OCI-LY7 (cell line): ENCODE results near the gene ANO8.

Experiments used
- CTCF ChIP-seq: fragments of 200-600 bp; sonication (generic); conservative IDR thresholded peaks from 2 replicates; pipeline ENCODE4 v1.5.1; 2014; ENCODE audit warnings: mild to moderate bottlenecking, antibody characterized with exemption, low read length, moderate library complexity, mixed read lengths
- EZH2phosphoT487 ChIP-seq: fragments of 200-600 bp; sonication (generic); IDR thresholded peaks from 2 replicates; pipeline ENCODE4 v1.6.1; 2018; ENCODE audit warnings: low read depth, borderline replicate concordance, mild to moderate bottlenecking, mixed run types, antibody characterized with exemption, low read length, moderate library complexity, mixed read lengths

- TF ChIP-seq CTCF: no peak
- no peak for TF ChIP-seq EZH2phosphoT487
These were observed 6.8 kb downstream of the ANO8 start for GRCh38 chr19:17327654-17328516.
